Esophagus muscularis mucosa (tissue), 3 donors: ENCODE data around the gene EVL.

Experiments
- CTCF ChIP-seq, 3 experiments: fragments of 200-600 bp in 2 of 3; fragments of 450-650 bp in 1 of 3; sonication (generic) in 2 of 3; IDR thresholded peaks; one replicate each; pipeline ENCODE4 v1.5.1; 2017 to 2019; ENCODE audit warnings: antibody characterized with exemption in 3 of 3, mild to moderate bottlenecking in 2 of 3, moderate library complexity in 1 of 3
- POLR2A ChIP-seq: fragments of 450-650 bp; IDR thresholded peaks from one replicate; pipeline ENCODE4 v1.6.1; 2017; ENCODE audit warnings: antibody characterized with exemption, moderate library complexity, mild to moderate bottlenecking, low read depth
- POLR2AphosphoS5 ChIP-seq, 2 donors: sonication (generic); formaldehyde crosslinking; IDR thresholded peaks; one replicate each; pipeline ENCODE4 v1.6.1; 2017; ENCODE audit warnings: antibody characterized with exemption in 2 of 2

GRCh38 chr14:100178691-100179090 lies 113.5 kb downstream of the EVL start:
- TF ChIP-seq CTCF (IDR thresholded peaks at IDR 0.05): no peak
- no peak for TF ChIP-seq POLR2A
- no peak for TF ChIP-seq POLR2AphosphoS5 (IDR thresholded peaks at IDR 0.05)
